ENCODE results near the gene OR13H1.
"Not testable (repeated sequence)": the region's sequence is repeated elsewhere in the genome, so short reads cannot be mapped to it uniquely, and the experiment has no call there.

OR13H1 gene

DNA sequence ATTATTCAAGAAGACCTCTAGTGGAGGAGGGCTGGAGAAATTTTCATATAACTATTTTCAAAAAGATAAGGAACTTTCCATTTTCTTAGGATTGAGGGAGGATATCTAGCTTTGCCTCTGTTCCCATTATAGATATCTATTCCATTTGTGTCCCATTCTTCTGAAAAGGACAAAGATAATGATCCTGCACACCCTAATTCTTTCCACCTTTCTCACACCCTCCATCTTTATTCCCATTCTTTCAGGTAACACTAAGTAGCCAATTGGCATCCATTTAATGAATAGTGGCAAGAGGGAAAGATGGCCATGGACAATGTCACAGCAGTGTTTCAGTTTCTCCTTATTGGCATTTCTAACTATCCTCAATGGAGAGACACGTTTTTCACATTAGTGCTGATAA is at the start of gene OR13H1:
Gene OR13H1 (plus strand): TSS at position 301 of the 400 bp plus-strand sequence. CDS start 0 bp downstream, at position 301.
- no peak for DNase-seq (ENCODE audit: low spot score)
- Histone ChIP-seq H3K4me1 (ENCODE audit: insufficient read depth, poor library complexity, severe bottlenecking) (no peaks in the 10 kb centered on the region), H3K27ac (ENCODE audit: poor library complexity, severe bottlenecking) (no peak within 1 kb of the TSS), H3K4me3 (ENCODE audit: severe bottlenecking) (no peak within 1 kb of the TSS), H3K36me3 (ENCODE audit: low read depth) (no peaks in the 10 kb centered on the region), H3K9me3 (ENCODE audit: severe bottlenecking) (no peaks in the 10 kb centered on the region), H3K27me3 (ENCODE audit: insufficient read depth, poor library complexity, severe bottlenecking) (no peaks in the 10 kb centered on the region)
- ATAC-seq (ENCODE audit: low read depth) = no peak
- no peak for TF ChIP-seq CTCF (IDR thresholded peaks at IDR 0.05; ENCODE audit: poor library complexity, severe bottlenecking)

DNA sequence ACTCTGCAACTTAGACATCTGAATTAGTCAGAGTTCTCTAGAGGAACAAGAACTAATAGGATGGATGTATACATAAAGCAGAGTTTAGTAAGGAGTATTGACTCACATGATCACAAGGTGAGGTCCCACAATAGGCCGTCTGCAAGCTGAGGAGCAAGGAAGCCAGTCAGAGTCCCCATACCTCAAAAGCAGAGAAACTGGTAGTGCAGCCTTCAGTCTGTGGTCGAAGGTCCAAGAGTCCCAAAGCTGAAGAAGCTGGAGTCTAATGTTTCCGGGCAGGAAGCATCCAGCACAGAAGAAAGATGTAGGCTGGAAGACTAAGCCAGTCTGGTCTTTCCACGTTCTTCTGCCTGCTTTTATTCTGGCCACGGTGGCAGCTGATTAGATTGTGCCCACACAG is 42.3 kb upstream of the OR13H1 start:
- H3K4me3 ChIP-seq (ENCODE audit: severe bottlenecking); DNase-seq (ENCODE audit: low spot score); H3K4me1 ChIP-seq (ENCODE audit: insufficient read depth, poor library complexity, severe bottlenecking); H3K27ac ChIP-seq (ENCODE audit: poor library complexity, severe bottlenecking); H3K36me3 ChIP-seq (ENCODE audit: low read depth); ATAC-seq (ENCODE audit: low read depth); H3K27me3 ChIP-seq (ENCODE audit: insufficient read depth, poor library complexity, severe bottlenecking); H3K9me3 ChIP-seq (ENCODE audit: severe bottlenecking): not testable (repeated sequence)

- ATAC-seq (ENCODE audit: low read depth) = no peak
- no peak for TF ChIP-seq CTCF (IDR thresholded peaks at IDR 0.05; ENCODE audit: poor library complexity, severe bottlenecking)
- Histone ChIP-seq H3K4me1 (ENCODE audit: insufficient read depth, poor library complexity, severe bottlenecking) (no peaks in the 10 kb centered on the region), H3K9me3 (ENCODE audit: severe bottlenecking) (no peaks in the 10 kb centered on the region), H3K4me3 (ENCODE audit: severe bottlenecking) (no peak overlapping the region), H3K27me3 (ENCODE audit: insufficient read depth, poor library complexity, severe bottlenecking) (no peaks in the 10 kb centered on the region), H3K27ac (ENCODE audit: poor library complexity, severe bottlenecking) (no peak overlapping the region), H3K36me3 (ENCODE audit: low read depth) (no peaks in the 10 kb centered on the region)
- DNase-seq (ENCODE audit: low spot score) = no peak
These were observed 30.5 kb upstream of the OR13H1 start for GRCh38 chrX:131513159-131513914.

- H3K4me3 ChIP-seq (ENCODE audit: severe bottlenecking) = no peak overlapping the region
- no peaks in the 10 kb centered on the region for H3K4me1 ChIP-seq (ENCODE audit: insufficient read depth, poor library complexity, severe bottlenecking)
- H3K27ac ChIP-seq (ENCODE audit: poor library complexity, severe bottlenecking) = no peak overlapping the region
- no peaks in the 10 kb centered on the region for H3K36me3 ChIP-seq (ENCODE audit: low read depth)
- no peaks in the 10 kb centered on the region for H3K9me3 ChIP-seq (ENCODE audit: severe bottlenecking)
- ATAC-seq (ENCODE audit: low read depth) = no peak
- DNase-seq (ENCODE audit: low spot score) = no peak
- H3K27me3 ChIP-seq (ENCODE audit: insufficient read depth, poor library complexity, severe bottlenecking) = no peaks in the 10 kb centered on the region
- TF ChIP-seq CTCF (IDR thresholded peaks at IDR 0.05; ENCODE audit: poor library complexity, severe bottlenecking) = no peak
These were observed 22.1 kb upstream of the OR13H1 start for GRCh38 chrX:131521824-131522223.

GRCh38 chrX:131544218-131544617 is 344 bp downstream of the OR13H1 start:
- Histone ChIP-seq H3K4me3 (ENCODE audit: severe bottlenecking) (no peak overlapping the region), H3K4me1 (ENCODE audit: insufficient read depth, poor library complexity, severe bottlenecking) (no peaks in the 10 kb centered on the region), H3K36me3 (ENCODE audit: low read depth) (no peaks in the 10 kb centered on the region), H3K27me3 (ENCODE audit: insufficient read depth, poor library complexity, severe bottlenecking) (no peaks in the 10 kb centered on the region), H3K27ac (ENCODE audit: poor library complexity, severe bottlenecking) (no peak overlapping the region), H3K9me3 (ENCODE audit: severe bottlenecking) (no peaks in the 10 kb centered on the region)
- TF ChIP-seq CTCF (IDR thresholded peaks at IDR 0.05; ENCODE audit: poor library complexity, severe bottlenecking) = no peak
- ATAC-seq (ENCODE audit: low read depth) = no peak
- no peak for DNase-seq (ENCODE audit: low spot score)

Measured in RWPE2 (cell line).